ENCODE data around the gene TSPAN5. TPM values are rescaled to one million over a fixed set of nuclear protein-coding genes. Genes with fewer than 3 reads are reported as not detected.

Gene TSPAN5
- total and polyA plus RNA-seq, 9 of the 15 experiments (the other 6 are each of a cell fraction or from before 2014, with no cell fraction given) = 0.58 to 6.6 (median 0.73) TPM

DNA sequence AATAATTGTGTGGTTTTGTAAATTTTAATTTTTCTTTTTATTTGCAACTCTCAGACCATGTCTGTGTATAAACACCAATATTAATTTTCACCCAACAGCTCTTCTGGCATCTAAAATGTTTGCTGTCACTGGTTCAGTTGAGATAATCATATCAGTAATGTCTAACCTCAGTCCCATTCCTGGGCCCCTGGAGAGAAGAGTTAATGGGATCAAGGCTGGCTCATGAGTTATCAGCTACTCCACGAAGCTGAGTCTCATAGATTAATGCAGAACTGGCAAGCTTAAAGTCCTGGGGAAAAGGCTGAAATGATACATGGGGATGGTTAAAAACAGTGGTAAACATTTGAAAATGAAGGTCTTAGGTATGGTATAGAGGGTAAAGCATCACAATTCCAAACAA, 28.4 kb upstream of the TSPAN5 start (continued):
- TF ChIP-seq, protein P1, sequence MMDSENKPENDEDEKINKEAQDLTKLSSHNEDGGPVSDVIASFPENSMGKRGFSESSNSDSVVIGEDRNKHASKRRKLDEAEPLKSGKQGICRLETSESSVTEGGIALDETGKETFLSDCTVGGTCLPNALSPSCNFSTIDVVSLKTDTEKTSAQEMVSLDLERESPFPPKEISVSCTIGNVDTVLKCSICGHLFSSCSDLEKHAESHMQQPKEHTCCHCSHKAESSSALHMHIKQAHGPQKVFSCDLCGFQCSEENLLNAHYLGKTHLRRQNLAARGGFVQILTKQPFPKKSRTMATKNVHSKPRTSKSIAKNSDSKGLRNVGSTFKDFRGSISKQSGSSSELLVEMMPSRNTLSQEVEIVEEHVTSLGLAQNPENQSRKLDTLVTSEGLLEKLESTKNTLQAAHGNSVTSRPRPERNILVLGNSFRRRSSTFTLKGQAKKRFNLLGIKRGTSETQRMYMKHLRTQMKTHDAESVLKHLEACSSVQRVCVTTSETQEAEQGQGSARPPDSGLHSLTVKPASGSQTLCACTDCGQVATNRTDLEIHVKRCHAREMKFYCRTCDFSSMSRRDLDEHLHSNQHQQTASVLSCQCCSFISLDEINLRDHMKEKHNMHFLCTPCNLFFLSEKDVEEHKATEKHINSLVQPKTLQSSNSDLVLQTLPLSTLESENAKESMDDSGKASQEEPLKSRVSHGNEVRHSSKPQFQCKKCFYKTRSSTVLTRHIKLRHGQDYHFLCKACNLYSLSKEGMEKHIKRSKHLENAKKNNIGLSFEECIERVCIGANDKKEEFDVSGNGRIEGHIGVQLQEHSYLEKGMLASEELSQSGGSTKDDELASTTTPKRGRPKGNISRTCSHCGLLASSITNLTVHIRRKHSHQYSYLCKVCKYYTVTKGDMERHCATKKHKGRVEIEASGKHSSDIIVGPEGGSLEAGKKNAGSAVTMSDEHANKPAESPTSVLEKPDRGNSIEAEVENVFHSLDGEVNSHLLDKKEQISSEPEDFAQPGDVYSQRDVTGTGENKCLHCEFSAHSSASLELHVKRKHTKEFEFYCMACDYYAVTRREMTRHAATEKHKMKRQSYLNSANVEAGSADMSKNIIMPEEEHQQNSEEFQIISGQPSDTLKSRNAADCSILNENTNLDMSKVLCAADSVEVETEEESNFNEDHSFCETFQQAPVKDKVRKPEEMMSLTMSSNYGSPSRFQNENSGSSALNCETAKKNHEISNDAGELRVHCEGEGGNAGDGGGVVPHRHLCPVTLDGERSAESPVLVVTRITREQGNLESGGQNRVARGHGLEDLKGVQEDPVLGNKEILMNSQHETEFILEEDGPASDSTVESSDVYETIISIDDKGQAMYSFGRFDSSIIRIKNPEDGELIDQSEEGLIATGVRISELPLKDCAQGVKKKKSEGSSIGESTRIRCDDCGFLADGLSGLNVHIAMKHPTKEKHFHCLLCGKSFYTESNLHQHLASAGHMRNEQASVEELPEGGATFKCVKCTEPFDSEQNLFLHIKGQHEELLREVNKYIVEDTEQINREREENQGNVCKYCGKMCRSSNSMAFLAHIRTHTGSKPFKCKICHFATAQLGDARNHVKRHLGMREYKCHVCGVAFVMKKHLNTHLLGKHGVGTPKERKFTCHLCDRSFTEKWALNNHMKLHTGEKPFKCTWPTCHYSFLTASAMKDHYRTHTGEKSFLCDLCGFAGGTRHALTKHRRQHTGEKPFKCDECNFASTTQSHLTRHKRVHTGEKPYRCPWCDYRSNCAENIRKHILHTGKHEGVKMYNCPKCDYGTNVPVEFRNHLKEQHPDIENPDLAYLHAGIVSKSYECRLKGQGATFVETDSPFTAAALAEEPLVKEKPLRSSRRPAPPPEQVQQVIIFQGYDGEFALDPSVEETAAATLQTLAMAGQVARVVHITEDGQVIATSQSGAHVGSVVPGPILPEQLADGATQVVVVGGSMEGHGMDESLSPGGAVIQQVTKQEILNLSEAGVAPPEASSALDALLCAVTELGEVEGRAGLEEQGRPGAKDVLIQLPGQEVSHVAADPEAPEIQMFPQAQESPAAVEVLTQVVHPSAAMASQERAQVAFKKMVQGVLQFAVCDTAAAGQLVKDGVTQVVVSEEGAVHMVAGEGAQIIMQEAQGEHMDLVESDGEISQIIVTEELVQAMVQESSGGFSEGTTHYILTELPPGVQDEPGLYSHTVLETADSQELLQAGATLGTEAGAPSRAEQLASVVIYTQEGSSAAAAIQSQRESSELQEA (IDR thresholded peaks at IDR 0.05; ENCODE audit: low read depth) = no peak
- TF ChIP-seq ZNF384 (IDR thresholded peaks at IDR 0.05; ENCODE audit: low read depth, low read length) = no peak
- no peak for TF ChIP-seq STAT5B (CRISPR knock-in tag; IDR thresholded peaks at IDR 0.05)
- TF ChIP-seq ZNF445 (CRISPR knock-in tag; IDR thresholded peaks at IDR 0.05; ENCODE audit: low read depth) = no peak
- TF ChIP-seq ZNF589 (CRISPR knock-in tag; IDR thresholded peaks at IDR 0.05; ENCODE audit: low read depth) = no peak
- TF ChIP-seq, protein P2, sequence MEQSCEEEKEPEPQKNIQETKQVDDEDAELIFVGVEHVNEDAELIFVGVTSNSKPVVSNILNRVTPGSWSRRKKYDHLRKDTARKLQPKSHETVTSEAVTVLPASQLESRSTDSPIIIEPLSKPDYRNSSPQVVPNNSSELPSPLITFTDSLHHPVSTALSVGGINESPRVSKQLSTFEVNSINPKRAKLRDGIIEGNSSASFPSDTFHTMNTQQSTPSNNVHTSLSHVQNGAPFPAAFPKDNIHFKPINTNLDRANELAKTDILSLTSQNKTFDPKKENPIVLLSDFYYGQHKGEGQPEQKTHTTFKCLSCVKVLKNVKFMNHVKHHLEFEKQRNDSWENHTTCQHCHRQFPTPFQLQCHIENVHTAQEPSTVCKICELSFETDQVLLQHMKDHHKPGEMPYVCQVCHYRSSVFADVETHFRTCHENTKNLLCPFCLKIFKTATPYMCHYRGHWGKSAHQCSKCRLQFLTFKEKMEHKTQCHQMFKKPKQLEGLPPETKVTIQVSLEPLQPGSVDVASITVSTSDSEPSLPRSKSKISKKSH (CRISPR knock-in tag; IDR thresholded peaks at IDR 0.05) = no peak
- no peak for TF ChIP-seq ZFPM2 (CRISPR knock-in tag; IDR thresholded peaks at IDR 0.05)
- TF ChIP-seq POLR2G (IDR thresholded peaks at IDR 0.05; ENCODE audit: low read depth, low read length) = no peak
- TF ChIP-seq E2F1 (CRISPR knock-in tag; IDR thresholded peaks at IDR 0.05) = no peak
- TF ChIP-seq POLR2A (conservative IDR thresholded peaks at IDR 0.05) = no peak
- no peak for TF ChIP-seq ZC3H11A (IDR thresholded peaks at IDR 0.05; ENCODE audit: low read depth, low read length)
- TF ChIP-seq CBX2 (IDR thresholded peaks at IDR 0.05; ENCODE audit: insufficient read depth, low read length, poor library complexity, severe bottlenecking) = no peak
- TF ChIP-seq SNIP1 (IDR thresholded peaks at IDR 0.05; ENCODE audit: low read depth) = no peak
- no peak for TF ChIP-seq MCM5 (IDR thresholded peaks at IDR 0.05; ENCODE audit: low read depth)
- no peak for TF ChIP-seq PTTG1 (tag; IDR thresholded peaks at IDR 0.05; ENCODE audit: low read depth)
- no peak for TF ChIP-seq ZNF584 (CRISPR knock-in tag; IDR thresholded peaks at IDR 0.05; ENCODE audit: low read depth)
- TF ChIP-seq KAT7 (CRISPR knock-in tag; IDR thresholded peaks at IDR 0.05; ENCODE audit: borderline replicate concordance) = no peak
- TF ChIP-seq MIER1 (IDR thresholded peaks at IDR 0.05; ENCODE audit: low read depth) = no peak
- no peak for TF ChIP-seq POLR2H (tag; IDR thresholded peaks at IDR 0.05; ENCODE audit: low read depth)
- TF ChIP-seq, protein P3, sequence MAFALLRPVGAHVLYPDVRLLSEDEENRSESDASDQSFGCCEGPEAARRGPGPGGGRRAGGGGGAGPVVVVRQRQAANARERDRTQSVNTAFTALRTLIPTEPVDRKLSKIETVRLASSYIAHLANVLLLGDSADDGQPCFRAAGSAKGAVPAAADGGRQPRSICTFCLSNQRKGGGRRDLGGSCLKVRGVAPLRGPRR (CRISPR knock-in tag; IDR thresholded peaks at IDR 0.05) = no peak

All from K562 (cell line).